K562 (cell line): ENCODE measurements around the gene IRS1.

ENCODE experiments used
- NFATC3 ChIP-seq: fragments of 450-650 bp; IDR thresholded peaks from 2 replicates; pipeline ENCODE4 v1.6.1; 2017; ENCODE audit warnings: mild to moderate bottlenecking
- NRF1 ChIP-seq, 2 experiments: fragments of 450-650 bp; IDR thresholded peaks in 1 of 2; conservative IDR thresholded peaks in 1 of 2; 2 replicates each; pipeline ENCODE4 v1.6.1; 2014; ENCODE audit warnings: mild to moderate bottlenecking in 2 of 2
- POLR2A ChIP-seq: fragments of 450-650 bp; conservative IDR thresholded peaks from 2 replicates; pipeline ENCODE4 v1.6.1; 2016
- TF ChIP-seq, protein P1 (sequence below): fragments of 200-400 bp; formaldehyde crosslinking; IDR thresholded peaks from 2 replicates; pipeline ENCODE4 v1.6.1; 2017; ENCODE audit warnings: mild to moderate bottlenecking, low read depth, low read length, moderate library complexity
- TF ChIP-seq, protein P2 (sequence below): fragments of 250-450 bp; sonication (Bioruptor Pico); IDR thresholded peaks from 2 replicates; pipeline ENCODE4 v1.4.0; 2020; ENCODE audit warnings: mild to moderate bottlenecking
- TF ChIP-seq, protein P3 (sequence below): sonication (generic); formaldehyde crosslinking; IDR thresholded peaks from 2 replicates; pipeline ENCODE4 v1.9.0; 2022; ENCODE audit warnings: mild to moderate bottlenecking, missing genetic modification reagents
- TF ChIP-seq, protein P4 (sequence below): sonication (generic); formaldehyde crosslinking; IDR thresholded peaks from 2 replicates; pipeline ENCODE4 v1.8.1; 2023; ENCODE audit warnings: mild to moderate bottlenecking, missing genetic modification reagents, moderate library complexity

DNA sequence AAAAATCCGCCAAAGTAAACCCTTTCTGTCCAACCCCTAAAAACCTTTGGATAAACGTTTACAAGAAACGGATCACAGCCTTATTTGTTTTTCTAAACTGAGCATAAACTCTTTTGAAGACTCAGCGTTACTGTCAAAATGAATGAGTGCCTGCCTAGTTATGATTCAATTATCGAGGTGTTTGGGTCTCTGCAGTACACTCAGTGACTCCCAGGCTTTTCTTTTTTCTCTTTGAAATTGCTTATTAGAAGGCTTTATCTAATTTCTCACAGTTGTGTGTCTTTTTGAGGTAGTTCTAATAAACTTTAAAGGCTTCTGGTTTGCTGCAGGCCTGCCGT, 36.9 kb upstream of the IRS1 start:
- TF ChIP-seq POLR2A (no peak), NRF1 (conservative IDR thresholded peaks at IDR 0.05 in 1 of 2, IDR thresholded peaks at IDR 0.05 in 1 of 2) (no peak), NFATC3 (no peak)
- TF ChIP-seq, protein P1, sequence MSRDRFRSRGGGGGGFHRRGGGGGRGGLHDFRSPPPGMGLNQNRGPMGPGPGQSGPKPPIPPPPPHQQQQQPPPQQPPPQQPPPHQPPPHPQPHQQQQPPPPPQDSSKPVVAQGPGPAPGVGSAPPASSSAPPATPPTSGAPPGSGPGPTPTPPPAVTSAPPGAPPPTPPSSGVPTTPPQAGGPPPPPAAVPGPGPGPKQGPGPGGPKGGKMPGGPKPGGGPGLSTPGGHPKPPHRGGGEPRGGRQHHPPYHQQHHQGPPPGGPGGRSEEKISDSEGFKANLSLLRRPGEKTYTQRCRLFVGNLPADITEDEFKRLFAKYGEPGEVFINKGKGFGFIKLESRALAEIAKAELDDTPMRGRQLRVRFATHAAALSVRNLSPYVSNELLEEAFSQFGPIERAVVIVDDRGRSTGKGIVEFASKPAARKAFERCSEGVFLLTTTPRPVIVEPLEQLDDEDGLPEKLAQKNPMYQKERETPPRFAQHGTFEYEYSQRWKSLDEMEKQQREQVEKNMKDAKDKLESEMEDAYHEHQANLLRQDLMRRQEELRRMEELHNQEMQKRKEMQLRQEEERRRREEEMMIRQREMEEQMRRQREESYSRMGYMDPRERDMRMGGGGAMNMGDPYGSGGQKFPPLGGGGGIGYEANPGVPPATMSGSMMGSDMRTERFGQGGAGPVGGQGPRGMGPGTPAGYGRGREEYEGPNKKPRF, result no peak
- TF ChIP-seq, protein P2, sequence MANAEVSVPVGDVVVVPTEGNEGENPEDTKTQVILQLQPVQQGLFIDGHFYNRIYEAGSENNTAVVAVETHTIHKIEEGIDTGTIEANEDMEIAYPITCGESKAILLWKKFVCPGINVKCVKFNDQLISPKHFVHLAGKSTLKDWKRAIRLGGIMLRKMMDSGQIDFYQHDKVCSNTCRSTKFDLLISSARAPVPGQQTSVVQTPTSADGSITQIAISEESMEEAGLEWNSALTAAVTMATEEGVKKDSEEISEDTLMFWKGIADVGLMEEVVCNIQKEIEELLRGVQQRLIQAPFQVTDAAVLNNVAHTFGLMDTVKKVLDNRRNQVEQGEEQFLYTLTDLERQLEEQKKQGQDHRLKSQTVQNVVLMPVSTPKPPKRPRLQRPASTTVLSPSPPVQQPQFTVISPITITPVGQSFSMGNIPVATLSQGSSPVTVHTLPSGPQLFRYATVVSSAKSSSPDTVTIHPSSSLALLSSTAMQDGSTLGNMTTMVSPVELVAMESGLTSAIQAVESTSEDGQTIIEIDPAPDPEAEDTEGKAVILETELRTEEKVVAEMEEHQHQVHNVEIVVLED (CRISPR knock-in tag), result no peak
- TF ChIP-seq, protein P3, sequence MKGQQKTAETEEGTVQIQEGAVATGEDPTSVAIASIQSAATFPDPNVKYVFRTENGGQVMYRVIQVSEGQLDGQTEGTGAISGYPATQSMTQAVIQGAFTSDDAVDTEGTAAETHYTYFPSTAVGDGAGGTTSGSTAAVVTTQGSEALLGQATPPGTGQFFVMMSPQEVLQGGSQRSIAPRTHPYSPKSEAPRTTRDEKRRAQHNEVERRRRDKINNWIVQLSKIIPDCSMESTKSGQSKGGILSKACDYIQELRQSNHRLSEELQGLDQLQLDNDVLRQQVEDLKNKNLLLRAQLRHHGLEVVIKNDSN (CRISPR knock-in tag), result no peak
- TF ChIP-seq, protein P4, sequence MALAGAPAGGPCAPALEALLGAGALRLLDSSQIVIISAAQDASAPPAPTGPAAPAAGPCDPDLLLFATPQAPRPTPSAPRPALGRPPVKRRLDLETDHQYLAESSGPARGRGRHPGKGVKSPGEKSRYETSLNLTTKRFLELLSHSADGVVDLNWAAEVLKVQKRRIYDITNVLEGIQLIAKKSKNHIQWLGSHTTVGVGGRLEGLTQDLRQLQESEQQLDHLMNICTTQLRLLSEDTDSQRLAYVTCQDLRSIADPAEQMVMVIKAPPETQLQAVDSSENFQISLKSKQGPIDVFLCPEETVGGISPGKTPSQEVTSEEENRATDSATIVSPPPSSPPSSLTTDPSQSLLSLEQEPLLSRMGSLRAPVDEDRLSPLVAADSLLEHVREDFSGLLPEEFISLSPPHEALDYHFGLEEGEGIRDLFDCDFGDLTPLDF (CRISPR knock-in tag), result no peak
